ENCODE results near the gene COL24A1. TPM values are rescaled to one million over a fixed set of nuclear protein-coding genes. Genes with fewer than 3 reads are reported as not detected.
"Not testable (repeated sequence)": the region's sequence is repeated elsewhere in the genome, so short reads cannot be mapped to it uniquely, and the experiment has no call there.

The COL24A1 gene
- total and polyA plus RNA-seq, 2 experiments from 2014 or later: 0.22 to 0.23 TPM

- H3K79me2 ChIP-seq (ENCODE audit: insufficient read depth): no peaks in the 10 kb centered on the region
- no peaks in the 10 kb centered on the region for H3K27me3 ChIP-seq (replicated peaks; ENCODE audit: insufficient read depth)
- TF ChIP-seq EZH2 (IDR thresholded peaks at IDR 0.05; ENCODE audit: insufficient read depth, poor library complexity, severe bottlenecking): no peak
- no peak for TF ChIP-seq EZH2phosphoT487 (IDR thresholded peaks at IDR 0.05; ENCODE audit: insufficient read depth, low read depth)
- no peak overlapping the region for H3K4me2 ChIP-seq (ENCODE audit: unreplicated experiment)
- 55 to 63% methylated on average over 1 of the region's 1 CpG for WGBS, 2 experiments (ENCODE audit: low coverage in 1 of 2, low lambda C conversion rate in 2 of 2, missing lambda C conversion rate in 2 of 2)
- H3K4me1 ChIP-seq (ENCODE audit: insufficient read depth): no peaks in the 10 kb centered on the region
- H3K9me3 ChIP-seq (ENCODE audit: low read depth): no peaks in the 10 kb centered on the region
- no peaks in the 10 kb centered on the region for H3K9me2 ChIP-seq (ENCODE audit: insufficient read depth)
- H3K9ac ChIP-seq: no peak overlapping the region
- H3K4me3 ChIP-seq: no peak overlapping the region
- no peaks in the 10 kb centered on the region for H4K20me1 ChIP-seq (ENCODE audit: insufficient read depth)
- H3K27ac ChIP-seq: no peak overlapping the region
- no peaks in the 10 kb centered on the region for H3K36me3 ChIP-seq (ENCODE audit: low read depth)
- in situ Hi-C loops (cut with MboI): no loop called here
- no peak for DNase-seq
- H2AFZ ChIP-seq: no peak overlapping the region
- no peaks in the 10 kb centered on the region for H3F3A ChIP-seq (ENCODE audit: insufficient read depth)
These were observed 56.2 kb downstream of the COL24A1 start for GRCh38 chr1:86100401-86100800.

GRCh38 chr1:86089765-86090164 lies 66.8 kb downstream of the COL24A1 start:
- Histone ChIP-seq H3K9ac (no peak overlapping the region), H3F3A (ENCODE audit: insufficient read depth) (no peaks in the 10 kb centered on the region), H3K4me1 (ENCODE audit: insufficient read depth) (peaks cover 9% of the 10 kb centered on the region; the same call in 1 of the 2 replicates), H3K27me3 (replicated peaks; ENCODE audit: insufficient read depth) (no peaks in the 10 kb centered on the region), H3K9me3 (ENCODE audit: low read depth) (no peaks in the 10 kb centered on the region), H2AFZ (no peak overlapping the region), H3K27ac (no peak overlapping the region), H3K4me2 (ENCODE audit: unreplicated experiment) (no peak overlapping the region), H4K20me1 (ENCODE audit: insufficient read depth) (no peaks in the 10 kb centered on the region), H3K9me2 (ENCODE audit: insufficient read depth) (no peaks in the 10 kb centered on the region), H3K4me3 (no peak overlapping the region), H3K79me2 (ENCODE audit: insufficient read depth) (no peaks in the 10 kb centered on the region), H3K36me3 (ENCODE audit: low read depth) (no peaks in the 10 kb centered on the region)
- DNase-seq: no peak
- in situ Hi-C loops (cut with MboI): no loop called here
- 80% methylated on average over 16 of the region's 16 CpGs for WGBS, 2 experiments (ENCODE audit: low coverage in 1 of 2, low lambda C conversion rate in 2 of 2, missing lambda C conversion rate in 2 of 2)
- no peak for TF ChIP-seq EZH2 (IDR thresholded peaks at IDR 0.05; ENCODE audit: insufficient read depth, poor library complexity, severe bottlenecking)

- Histone ChIP-seq H3K27ac (no peak overlapping the region), H3K4me1 (ENCODE audit: insufficient read depth) (peaks cover 12% of the 10 kb centered on the region; the same call in 1 of the 2 replicates), H4K20me1 (ENCODE audit: insufficient read depth) (no peaks in the 10 kb centered on the region), H3K27me3 (replicated peaks; ENCODE audit: insufficient read depth) (no peaks in the 10 kb centered on the region), H2AFZ (no peak overlapping the region), H3F3A (ENCODE audit: insufficient read depth) (no peaks in the 10 kb centered on the region), H3K9ac (no peak overlapping the region), H3K4me3 (no peak overlapping the region), H3K9me3 (ENCODE audit: low read depth) (no peaks in the 10 kb centered on the region), H3K9me2 (ENCODE audit: insufficient read depth) (no peaks in the 10 kb centered on the region), H3K36me3 (ENCODE audit: low read depth) (no peaks in the 10 kb centered on the region), H3K79me2 (ENCODE audit: insufficient read depth) (no peaks in the 10 kb centered on the region), H3K4me2 (ENCODE audit: unreplicated experiment) (no peak overlapping the region)
- no peak for DNase-seq
- TF ChIP-seq EZH2phosphoT487 (IDR thresholded peaks at IDR 0.05; ENCODE audit: insufficient read depth, low read depth) (no peak), EZH2 (IDR thresholded peaks at IDR 0.05; ENCODE audit: insufficient read depth, poor library complexity, severe bottlenecking) (no peak)
- in situ Hi-C loops (cut with MboI): no loop called here
- WGBS, 2 experiments (ENCODE audit: low coverage in 1 of 2, low lambda C conversion rate in 2 of 2, missing lambda C conversion rate in 2 of 2): 74 to 83% methylated on average over 3 of the region's 3 CpGs
These were observed 70.7 kb downstream of the COL24A1 start for GRCh38 chr1:86085741-86086409.

- Histone ChIP-seq H3K36me3 (ENCODE audit: low read depth) (no peaks in the 10 kb centered on the region), H3F3A (ENCODE audit: insufficient read depth) (no peaks in the 10 kb centered on the region), H3K9me3 (ENCODE audit: low read depth) (no peaks in the 10 kb centered on the region), H3K27me3 (replicated peaks; ENCODE audit: insufficient read depth) (no peaks in the 10 kb centered on the region), H3K27ac (no peak overlapping the region), H3K4me1 (ENCODE audit: insufficient read depth) (peaks cover 12% of the 10 kb centered on the region; the same call in 1 of the 2 replicates), H3K4me2 (ENCODE audit: unreplicated experiment) (no peak overlapping the region), H3K9me2 (ENCODE audit: insufficient read depth) (no peaks in the 10 kb centered on the region), H2AFZ (no peak overlapping the region), H3K9ac (no peak overlapping the region), H3K4me3 (no peak overlapping the region), H4K20me1 (ENCODE audit: insufficient read depth) (no peaks in the 10 kb centered on the region), H3K79me2 (ENCODE audit: insufficient read depth) (no peaks in the 10 kb centered on the region)
- peak; percentile 28 for DNase-seq
- in situ Hi-C loops (cut with MboI): no loop called here
- TF ChIP-seq EZH2 (IDR thresholded peaks at IDR 0.05; ENCODE audit: insufficient read depth, poor library complexity, severe bottlenecking) (no peak), EZH2phosphoT487 (IDR thresholded peaks at IDR 0.05; ENCODE audit: insufficient read depth, low read depth) (no peak)
These were observed 71.6 kb downstream of the COL24A1 start for GRCh38 chr1:86084998-86085397.

DNA sequence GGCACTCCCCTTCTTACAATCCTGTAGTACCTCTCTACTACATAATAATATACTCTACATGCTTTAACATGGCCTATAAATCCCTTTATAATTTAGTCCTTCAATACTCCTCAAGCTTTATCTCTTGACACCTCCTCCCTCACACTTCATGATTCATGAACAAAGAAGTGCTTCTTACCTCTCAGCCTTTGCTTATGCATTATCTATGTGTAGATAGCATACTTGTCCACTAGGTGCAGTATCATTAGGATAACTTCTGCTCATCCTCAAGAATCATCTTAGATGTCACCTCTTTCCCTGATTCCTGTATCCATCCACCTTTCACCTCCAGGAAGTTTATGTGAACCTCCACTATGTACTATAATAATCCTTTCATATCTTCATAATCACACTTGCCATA lies 74.4 kb downstream of the COL24A1 start:
- Histone ChIP-seq H3K4me1 (ENCODE audit: insufficient read depth) (peaks cover 12% of the 10 kb centered on the region; the same call in 1 of the 2 replicates), H3K9ac (no peak overlapping the region), H2AFZ (no peak overlapping the region), H3K36me3 (ENCODE audit: low read depth) (no peaks in the 10 kb centered on the region), H4K20me1 (ENCODE audit: insufficient read depth) (no peaks in the 10 kb centered on the region), H3K4me3 (no peak overlapping the region), H3K4me2 (ENCODE audit: unreplicated experiment) (no peak overlapping the region), H3K9me2 (ENCODE audit: insufficient read depth) (no peaks in the 10 kb centered on the region), H3F3A (ENCODE audit: insufficient read depth) (no peaks in the 10 kb centered on the region), H3K9me3 (ENCODE audit: low read depth) (no peaks in the 10 kb centered on the region), H3K27ac (no peak overlapping the region), H3K27me3 (replicated peaks; ENCODE audit: insufficient read depth) (no peaks in the 10 kb centered on the region), H3K79me2 (ENCODE audit: insufficient read depth) (no peaks in the 10 kb centered on the region)
- TF ChIP-seq EZH2phosphoT487 (IDR thresholded peaks at IDR 0.05; ENCODE audit: insufficient read depth, low read depth): no peak
- no peak for TF ChIP-seq EZH2 (IDR thresholded peaks at IDR 0.05; ENCODE audit: insufficient read depth, poor library complexity, severe bottlenecking)
- in situ Hi-C loops (cut with MboI): no loop called here
- peak; percentile 13 for DNase-seq

GRCh38 chr1:86072474-86072873 lies 84.1 kb downstream of the COL24A1 start:
- H3K4me1 ChIP-seq (ENCODE audit: insufficient read depth); H3K4me3 ChIP-seq; H3K9me2 ChIP-seq (ENCODE audit: insufficient read depth); H3K9ac ChIP-seq; in situ Hi-C loops (cut with MboI); H3K27me3 ChIP-seq (replicated peaks; ENCODE audit: insufficient read depth); H3K4me2 ChIP-seq (ENCODE audit: unreplicated experiment); H4K20me1 ChIP-seq (ENCODE audit: insufficient read depth); H3F3A ChIP-seq (ENCODE audit: insufficient read depth); H3K36me3 ChIP-seq (ENCODE audit: low read depth); H2AFZ ChIP-seq; DNase-seq; H3K9me3 ChIP-seq (ENCODE audit: low read depth); H3K79me2 ChIP-seq (ENCODE audit: insufficient read depth); H3K27ac ChIP-seq: not testable (repeated sequence)
- 55 to 70% methylated on average over 6 of the region's 6 CpGs for WGBS, 2 experiments (ENCODE audit: low coverage in 1 of 2, low lambda C conversion rate in 2 of 2, missing lambda C conversion rate in 2 of 2)

DNA sequence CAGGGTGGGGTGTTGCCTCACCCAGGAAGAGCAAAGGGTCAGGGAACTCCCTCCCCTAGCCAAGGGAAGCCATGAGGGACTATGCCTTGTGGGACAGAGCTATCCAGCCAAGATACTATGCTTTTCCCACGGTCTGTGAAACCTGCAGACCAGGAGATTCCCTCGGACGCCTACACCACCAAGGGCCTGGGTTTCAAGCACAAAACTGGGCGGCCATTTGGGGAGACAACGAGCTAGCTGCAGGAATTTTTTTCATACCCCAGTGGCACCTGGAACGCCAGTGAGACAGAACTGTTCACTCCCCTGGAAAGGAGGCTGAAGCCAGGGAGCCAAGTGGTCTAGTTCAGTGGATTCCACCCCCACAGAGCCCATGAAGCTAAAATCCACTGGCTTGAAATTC lies 84.7 kb downstream of the COL24A1 start:
- 59 to 64% methylated on average over 5 to 6 of the region's 6 CpGs for WGBS, 2 experiments (ENCODE audit: low coverage in 1 of 2, low lambda C conversion rate in 2 of 2, missing lambda C conversion rate in 2 of 2)
- H3K4me2 ChIP-seq (ENCODE audit: unreplicated experiment); H3F3A ChIP-seq (ENCODE audit: insufficient read depth); H3K36me3 ChIP-seq (ENCODE audit: low read depth); H4K20me1 ChIP-seq (ENCODE audit: insufficient read depth); H3K4me3 ChIP-seq; H3K9me2 ChIP-seq (ENCODE audit: insufficient read depth); DNase-seq; H3K27me3 ChIP-seq (replicated peaks; ENCODE audit: insufficient read depth); H3K9me3 ChIP-seq (ENCODE audit: low read depth); H2AFZ ChIP-seq; in situ Hi-C loops (cut with MboI); H3K9ac ChIP-seq; H3K27ac ChIP-seq; H3K79me2 ChIP-seq (ENCODE audit: insufficient read depth); H3K4me1 ChIP-seq (ENCODE audit: insufficient read depth): not testable (repeated sequence)
